WTC11 (cell line): ENCODE results near the gene UBE2G1.

Experiments
- FOXJ3 ChIP-seq: sonication (generic); formaldehyde crosslinking; IDR thresholded peaks from 2 replicates; pipeline ENCODE4 v1.9.0; 2021; ENCODE audit warnings: missing genetic modification reagents, mild to moderate bottlenecking, borderline replicate concordance
- NR3C1 ChIP-seq: sonication (generic); formaldehyde crosslinking; conservative IDR thresholded peaks from 2 replicates; pipeline ENCODE4 v1.8.1; 2023; ENCODE audit warnings: low read depth, mild to moderate bottlenecking, missing genetic modification reagents
- RORB ChIP-seq: fragments of 250-450 bp; sonication (Bioruptor Pico); IDR thresholded peaks from 2 replicates; pipeline ENCODE4 v1.9.0; 2021; ENCODE audit warnings: mild to moderate bottlenecking
- TF ChIP-seq, protein P1 (sequence below): fragments of 200-600 bp; IDR thresholded peaks from 2 replicates; pipeline ENCODE4 v1.8.0; 2022; ENCODE audit warnings: antibody characterized with exemption

- TF ChIP-seq, protein P1, sequence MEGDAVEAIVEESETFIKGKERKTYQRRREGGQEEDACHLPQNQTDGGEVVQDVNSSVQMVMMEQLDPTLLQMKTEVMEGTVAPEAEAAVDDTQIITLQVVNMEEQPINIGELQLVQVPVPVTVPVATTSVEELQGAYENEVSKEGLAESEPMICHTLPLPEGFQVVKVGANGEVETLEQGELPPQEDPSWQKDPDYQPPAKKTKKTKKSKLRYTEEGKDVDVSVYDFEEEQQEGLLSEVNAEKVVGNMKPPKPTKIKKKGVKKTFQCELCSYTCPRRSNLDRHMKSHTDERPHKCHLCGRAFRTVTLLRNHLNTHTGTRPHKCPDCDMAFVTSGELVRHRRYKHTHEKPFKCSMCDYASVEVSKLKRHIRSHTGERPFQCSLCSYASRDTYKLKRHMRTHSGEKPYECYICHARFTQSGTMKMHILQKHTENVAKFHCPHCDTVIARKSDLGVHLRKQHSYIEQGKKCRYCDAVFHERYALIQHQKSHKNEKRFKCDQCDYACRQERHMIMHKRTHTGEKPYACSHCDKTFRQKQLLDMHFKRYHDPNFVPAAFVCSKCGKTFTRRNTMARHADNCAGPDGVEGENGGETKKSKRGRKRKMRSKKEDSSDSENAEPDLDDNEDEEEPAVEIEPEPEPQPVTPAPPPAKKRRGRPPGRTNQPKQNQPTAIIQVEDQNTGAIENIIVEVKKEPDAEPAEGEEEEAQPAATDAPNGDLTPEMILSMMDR = no peak
- TF ChIP-seq RORB (no peak), NR3C1 (no peak), FOXJ3 (CRISPR knock-in tag) (no peak)
Observed at GRCh38 chr17:4229627-4230541, 136.6 kb downstream of the UBE2G1 start.
